MM.1S (cell line): ENCODE measurements around the gene PLXNA2.

Experiments used
- CTCF ChIP-seq: fragments of 300-600 bp; sonication (generic); IDR thresholded peaks from 2 replicates; pipeline ENCODE4 v1.5.1; 2016; ENCODE audit warnings: antibody characterized with exemption, low read length, mixed read lengths
- EZH2phosphoT487 ChIP-seq: fragments of 300-600 bp; sonication (generic); IDR thresholded peaks from 2 replicates; pipeline ENCODE4 v1.6.1; 2018; ENCODE audit warnings: antibody characterized with exemption, low read length

DNA sequence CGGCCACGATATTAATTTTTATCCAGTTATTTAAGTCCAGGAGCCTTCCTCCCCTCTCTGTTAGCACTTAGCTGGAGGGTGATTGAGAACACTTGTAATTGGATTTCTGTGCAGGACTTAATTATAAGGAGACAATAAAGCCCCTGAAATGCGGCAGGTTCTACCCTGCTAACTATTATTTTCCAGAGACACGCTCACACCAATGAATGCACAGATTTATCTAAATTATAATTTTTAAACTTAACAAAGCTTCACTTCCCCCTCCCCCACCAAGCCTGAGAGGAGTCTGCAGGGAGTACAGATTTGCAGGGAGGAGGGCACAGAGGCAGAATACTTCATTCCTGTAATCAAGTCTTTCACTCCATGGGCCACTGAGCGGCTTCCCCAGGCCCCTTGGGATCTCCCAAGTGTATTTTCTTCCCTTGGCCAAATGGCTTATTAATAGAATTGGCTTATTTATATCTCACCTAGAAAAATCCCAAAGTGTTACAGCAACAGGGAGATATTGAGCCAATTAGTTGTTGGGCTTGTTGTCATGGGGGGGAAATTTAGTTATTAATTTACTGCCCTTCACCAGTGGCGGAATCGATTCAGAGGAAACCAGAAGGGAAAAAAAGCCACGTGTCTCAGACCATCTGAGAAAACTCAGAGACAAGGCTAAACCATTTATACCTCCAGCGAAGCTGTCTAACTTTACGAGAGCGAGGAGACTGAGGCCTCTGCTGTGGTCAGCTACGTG, 234.3 kb downstream of the PLXNA2 start:
- TF ChIP-seq CTCF (no peak), EZH2phosphoT487 (no peak)
